Measurements from ENCODE around the gene MTUS2.

DNA sequence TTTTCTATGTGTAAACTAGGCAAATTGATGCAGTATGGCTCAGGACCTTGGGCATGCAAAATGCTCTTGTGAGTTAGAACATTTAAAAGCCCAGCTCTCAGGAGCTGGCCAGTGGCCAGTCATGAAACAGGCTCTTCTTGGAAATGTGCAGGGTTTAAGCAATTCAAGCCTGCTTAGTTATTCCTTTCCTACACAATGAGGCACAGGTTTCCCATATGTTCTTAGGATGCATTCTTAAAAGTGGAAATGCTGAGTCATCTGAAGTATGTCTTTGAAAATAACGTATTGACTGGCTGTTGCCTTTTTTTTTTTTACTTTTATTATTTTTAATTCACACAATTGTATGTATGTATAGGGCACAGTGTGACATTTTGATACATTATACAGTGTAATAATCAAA, 474.7 kb downstream of the MTUS2 start:
- TF ChIP-seq, protein P1, sequence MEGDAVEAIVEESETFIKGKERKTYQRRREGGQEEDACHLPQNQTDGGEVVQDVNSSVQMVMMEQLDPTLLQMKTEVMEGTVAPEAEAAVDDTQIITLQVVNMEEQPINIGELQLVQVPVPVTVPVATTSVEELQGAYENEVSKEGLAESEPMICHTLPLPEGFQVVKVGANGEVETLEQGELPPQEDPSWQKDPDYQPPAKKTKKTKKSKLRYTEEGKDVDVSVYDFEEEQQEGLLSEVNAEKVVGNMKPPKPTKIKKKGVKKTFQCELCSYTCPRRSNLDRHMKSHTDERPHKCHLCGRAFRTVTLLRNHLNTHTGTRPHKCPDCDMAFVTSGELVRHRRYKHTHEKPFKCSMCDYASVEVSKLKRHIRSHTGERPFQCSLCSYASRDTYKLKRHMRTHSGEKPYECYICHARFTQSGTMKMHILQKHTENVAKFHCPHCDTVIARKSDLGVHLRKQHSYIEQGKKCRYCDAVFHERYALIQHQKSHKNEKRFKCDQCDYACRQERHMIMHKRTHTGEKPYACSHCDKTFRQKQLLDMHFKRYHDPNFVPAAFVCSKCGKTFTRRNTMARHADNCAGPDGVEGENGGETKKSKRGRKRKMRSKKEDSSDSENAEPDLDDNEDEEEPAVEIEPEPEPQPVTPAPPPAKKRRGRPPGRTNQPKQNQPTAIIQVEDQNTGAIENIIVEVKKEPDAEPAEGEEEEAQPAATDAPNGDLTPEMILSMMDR (conservative IDR thresholded peaks at IDR 0.05 in 1 of 2, IDR thresholded peaks at IDR 0.05 in 1 of 2; ENCODE audit: extremely low read depth in 1 of 2, insufficient read depth in 1 of 2, low read depth in 1 of 2, low read length in 2 of 2): no peak
- TF ChIP-seq EZH2 (IDR thresholded peaks at IDR 0.05; ENCODE audit: borderline replicate concordance, low read length): no peak

Data from mammary epithelial cell (primary cell).